ENCODE results near the gene HCRTR2.

GRCh38 chr6:55282115-55282514 is 107.8 kb downstream of the HCRTR2 start:
- no peak for TF ChIP-seq CTCF (IDR thresholded peaks at IDR 0.05; ENCODE audit: insufficient read depth, low read length, poor library complexity, severe bottlenecking)
- no peak for TF ChIP-seq EZH2phosphoT487 (conservative IDR thresholded peaks at IDR 0.05; ENCODE audit: low read length)
